C4-2B (cell line): ENCODE results near the gene ATXN1.

ENCODE experiments used
- CTCF ChIP-seq: fragments of 450-650 bp; conservative IDR thresholded peaks from 2 replicates; pipeline ENCODE4 v1.5.1; 2017; ENCODE audit warnings: mild to moderate bottlenecking
- ZFX ChIP-seq: fragments of 450-650 bp; IDR thresholded peaks from 2 replicates; pipeline ENCODE4 v1.6.1; 2017

- TF ChIP-seq CTCF (no peak), ZFX (no peak)
These were observed 137.5 kb downstream of the ATXN1 start for GRCh38 chr6:16623731-16624130.
